DMS 273 (cell line): ENCODE data around the gene TMEM238L.
A peak's percentile ranks its signal among the peaks of the same experiment; 100 is the strongest.
"Not testable (repeated sequence)": the region's sequence is repeated elsewhere in the genome, so short reads cannot be mapped to it uniquely, and the experiment has no call there.

Source experiments
- DNase-seq: peaks from one replicate; lab custom pipeline; 2025; ENCODE audit not compliant: unreplicated experiment; lab: John Stamatoyannopoulos, UW

TMEM238L gene

GRCh38 chr17:10803830-10804475 is at the start of gene TMEM238L:
TSS of gene TMEM238L (minus strand) at chr17:10804099. CDS start at chr17:10803963, 136 bp downstream.
- DNase-seq = peak; percentile 37

GRCh38 chr17:10846636-10847035 is 42.7 kb upstream of the TMEM238L start:
- DNase-seq = not testable (repeated sequence)

GRCh38 chr17:10845388-10845751 is 41.5 kb upstream of the TMEM238L start:
- no peak for DNase-seq

GRCh38 chr17:10844621-10845387 is 40.9 kb upstream of the TMEM238L start:
- DNase-seq = peak; percentile 79

GRCh38 chr17:10843811-10844210 is 39.9 kb upstream of the TMEM238L start:
- no peak for DNase-seq

- DNase-seq = peak; percentile 1
Measured at GRCh38 chr17:10842658-10843057, 38.8 kb upstream of the TMEM238L start.

- DNase-seq = no peak
Measured at GRCh38 chr17:10838682-10839081, 34.8 kb upstream of the TMEM238L start.

GRCh38 chr17:10837921-10838320 is 34.0 kb upstream of the TMEM238L start, which contains the start of gene PIRT:
TSS of gene PIRT (minus strand) at chr17:10838087. CDS start at chr17:10825645, 12,442 bp downstream.
- no peak for DNase-seq

GRCh38 chr17:10836966-10837590 is 33.2 kb upstream of the TMEM238L start:
- DNase-seq = no peak

- DNase-seq = no peak
Measured at GRCh38 chr17:10836145-10836544, 32.2 kb upstream of the TMEM238L start.

- no peak for DNase-seq
Measured at GRCh38 chr17:10831696-10832095, 27.8 kb upstream of the TMEM238L start.

GRCh38 chr17:10827898-10828552 is 24.1 kb upstream of the TMEM238L start:
- DNase-seq = no peak

- no peak for DNase-seq
Measured at GRCh38 chr17:10824874-10825273, 21.0 kb upstream of the TMEM238L start.

GRCh38 chr17:10821770-10822169 is 17.9 kb upstream of the TMEM238L start:
- no peak for DNase-seq

GRCh38 chr17:10821054-10821453 is 17.2 kb upstream of the TMEM238L start:
- DNase-seq = peak; percentile 52

- DNase-seq = no peak
Measured at GRCh38 chr17:10815319-10815718, 11.4 kb upstream of the TMEM238L start.

GRCh38 chr17:10814075-10814474 is 10.2 kb upstream of the TMEM238L start:
- DNase-seq = peak; percentile 2

GRCh38 chr17:10812674-10813073 is 8.8 kb upstream of the TMEM238L start:
- no peak for DNase-seq

- no peak for DNase-seq
Measured at GRCh38 chr17:10809605-10810004, 5.7 kb upstream of the TMEM238L start.

- no peak for DNase-seq
Measured at GRCh38 chr17:10807704-10808128, 3.8 kb upstream of the TMEM238L start.

- DNase-seq = no peak
Measured at GRCh38 chr17:10806545-10807262, 2.8 kb upstream of the TMEM238L start.
